ENCODE measurements around the gene RPS15.
"Not testable (repeated sequence)": the region's sequence is repeated elsewhere in the genome, so short reads cannot be mapped to it uniquely, and the experiment has no call there.

RPS15 gene

GRCh38 chr19:1437609-1438008 lies 587 bp upstream of the RPS15 start:
- DNase-seq = no peak

DNA sequence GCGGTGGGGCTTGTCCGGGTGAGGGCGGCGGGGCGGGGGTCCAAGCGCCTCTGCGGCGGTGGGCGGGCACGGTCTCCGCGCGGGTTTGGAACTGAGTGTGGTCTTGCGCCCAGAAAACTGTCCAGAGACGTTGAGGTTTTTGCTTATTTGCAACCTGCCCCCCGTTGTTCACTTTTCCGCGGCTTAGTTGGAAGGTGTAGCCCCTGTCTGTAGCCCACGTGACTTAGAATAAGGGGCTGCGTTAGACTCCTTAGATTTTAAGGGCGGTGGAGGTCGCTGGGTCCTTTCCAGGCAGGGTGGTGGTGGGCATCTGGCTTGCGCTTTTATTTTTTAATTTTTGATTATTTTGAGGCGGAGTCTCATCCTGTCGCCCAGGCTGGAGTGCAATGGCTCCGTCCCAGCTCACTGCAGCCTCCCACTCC lies 748 bp downstream of the RPS15 start:
- no peak for DNase-seq

DNA sequence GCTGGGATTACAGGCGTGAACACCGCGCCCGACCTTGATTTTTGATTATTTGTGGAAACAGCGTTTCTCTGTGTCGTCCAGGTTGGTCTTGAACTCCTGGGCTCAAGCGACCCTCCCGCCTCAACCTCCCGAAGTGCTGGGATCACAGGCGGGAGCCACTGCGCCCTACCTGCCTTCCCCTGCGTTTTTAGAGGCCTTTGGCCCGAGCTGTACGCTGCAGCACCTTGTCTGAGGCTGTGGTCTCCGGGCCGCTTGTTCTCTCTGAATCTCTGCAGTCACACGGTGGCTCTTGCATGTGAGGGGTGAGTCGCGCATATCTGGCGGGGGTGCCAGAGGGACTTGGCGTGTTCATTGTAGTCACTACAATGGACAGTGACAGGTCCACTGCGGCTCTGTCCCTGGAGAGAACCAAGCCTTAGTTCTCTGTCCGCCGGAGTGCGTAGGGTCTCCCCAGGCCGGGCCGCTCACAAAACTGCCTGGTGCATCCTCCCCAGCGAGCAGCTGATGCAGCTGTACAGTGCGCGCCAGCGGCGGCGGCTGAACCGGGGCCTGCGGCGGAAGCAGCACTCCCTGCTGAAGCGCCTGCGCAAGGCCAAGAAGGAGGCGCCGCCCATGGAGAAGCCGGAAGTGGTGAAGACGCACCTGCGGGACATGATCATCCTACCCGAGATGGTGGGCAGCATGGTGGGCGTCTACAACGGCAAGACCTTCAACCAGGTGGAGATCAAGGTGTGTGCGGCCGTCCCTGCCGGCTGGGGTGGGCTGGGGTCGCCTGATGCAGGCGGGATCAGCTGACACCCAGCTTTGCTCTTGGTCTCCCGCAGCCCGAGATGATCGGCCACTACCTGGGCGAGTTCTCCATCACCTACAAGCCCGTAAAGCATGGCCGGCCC lies 1.6 kb downstream of the RPS15 start:
- DNase-seq = not testable (repeated sequence)

GRCh38 chr19:1440418-1440801 lies 2.2 kb downstream of the RPS15 start:
- no peak for DNase-seq

DNA sequence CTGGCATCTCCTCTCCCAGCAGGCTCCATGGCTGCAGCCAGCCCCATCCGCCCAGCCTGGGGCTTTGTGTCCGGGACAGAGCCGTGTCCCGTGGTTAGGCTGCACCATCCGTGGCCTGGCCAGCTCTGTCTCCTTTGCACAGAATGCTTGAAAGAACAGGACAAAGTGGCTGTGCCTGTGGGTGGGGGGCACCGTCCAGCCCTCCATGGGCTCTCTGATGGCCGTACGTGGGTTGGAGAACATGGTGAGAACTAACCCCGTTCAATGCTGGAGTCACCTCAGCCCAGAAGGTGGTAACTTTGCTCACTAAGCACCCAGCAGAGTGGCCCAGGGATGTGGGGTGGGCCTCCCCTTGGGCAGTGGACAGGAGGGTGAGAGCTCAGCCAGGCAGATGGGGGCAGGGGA lies 2.8 kb downstream of the RPS15 start:
- DNase-seq = no peak

- DNase-seq = no peak
Observed at GRCh38 chr19:1441677-1442438, 3.7 kb downstream of the RPS15 start.

- peak; percentile 34 to 37 for DNase-seq
Observed at GRCh38 chr19:1445185-1445931, 7.2 kb downstream of the RPS15 start.

GRCh38 chr19:1445932-1446712 lies 7.9 kb downstream of the RPS15 start:
- DNase-seq = no peak

DNA sequence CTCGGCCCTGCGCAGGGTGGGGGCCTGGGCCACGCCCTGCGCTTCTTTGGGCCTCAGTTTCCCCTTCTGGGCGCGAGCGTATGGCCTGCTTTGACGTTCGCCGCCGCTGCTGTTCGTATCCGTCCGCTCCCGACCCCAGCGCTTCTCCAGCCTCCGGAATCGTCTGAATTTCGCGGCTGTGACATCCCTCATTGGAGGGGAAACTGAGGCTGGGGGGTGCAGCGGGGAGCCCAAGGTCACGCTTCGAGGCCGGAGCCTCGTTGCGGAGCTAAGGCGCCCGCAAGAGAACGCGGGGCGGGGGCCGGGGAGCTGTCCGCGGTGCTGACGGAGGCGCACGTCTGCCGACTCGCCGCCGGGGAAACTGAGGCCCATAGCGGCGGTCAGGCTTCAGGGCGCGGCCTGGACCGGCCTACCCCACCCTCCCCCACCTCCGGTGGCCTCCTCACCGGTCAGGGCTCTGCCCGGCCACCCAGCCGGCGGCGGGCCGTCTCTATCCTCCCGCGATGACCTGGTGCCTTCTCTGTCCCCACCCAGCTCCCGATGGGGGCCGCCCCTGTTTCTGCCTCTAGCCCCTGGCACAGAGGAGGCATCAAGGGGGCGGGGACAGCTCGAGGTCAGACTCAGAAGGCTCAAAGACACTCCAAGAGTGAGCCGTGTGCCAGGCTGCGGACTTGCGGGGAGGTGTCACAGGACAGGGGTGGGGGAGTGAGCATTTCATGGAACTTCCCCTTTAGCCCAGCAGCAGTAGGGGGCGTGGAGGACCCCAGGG lies 8.7 kb downstream of the RPS15 start:
- DNase-seq = no peak

DNA sequence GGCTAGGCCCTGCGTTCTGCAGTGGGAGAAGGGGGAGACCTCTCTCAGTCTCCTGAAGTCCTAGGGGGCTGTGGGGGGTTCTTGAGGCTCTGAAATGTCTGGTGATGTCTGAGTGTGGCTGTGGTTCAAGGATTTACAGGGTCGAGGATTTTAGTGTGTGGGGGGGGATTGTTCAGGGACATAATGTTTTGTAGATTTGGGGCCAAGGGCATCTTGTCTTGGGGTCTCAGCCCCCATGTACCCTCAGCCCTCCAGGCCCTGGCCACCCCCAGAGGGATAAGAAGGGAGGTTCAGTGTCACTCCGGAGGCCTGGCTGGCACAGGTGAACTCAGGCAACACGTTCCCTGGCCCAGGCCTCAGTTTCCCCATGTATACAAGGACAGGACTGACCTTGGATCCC lies 9.3 kb downstream of the RPS15 start:
- DNase-seq = no peak

DNA sequence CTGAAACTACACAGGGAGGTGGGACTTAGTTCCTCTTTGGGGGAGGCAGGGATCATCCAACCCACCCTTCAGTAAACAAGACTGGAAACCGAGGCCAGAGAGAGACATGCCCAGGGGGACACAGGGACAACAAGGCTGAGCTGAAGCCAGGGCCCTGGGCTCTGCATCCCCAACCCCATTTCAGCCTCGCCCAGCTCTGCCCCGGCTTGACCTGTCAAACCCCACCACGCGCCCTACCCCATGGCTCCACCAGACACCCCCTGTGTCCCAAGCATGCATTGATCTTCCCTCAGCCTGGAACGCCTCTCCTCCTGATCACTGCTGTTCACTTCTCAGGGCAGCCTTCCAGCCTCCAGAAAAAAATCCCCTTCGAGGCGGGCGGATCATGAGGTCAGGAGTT lies 9.7 kb downstream of the RPS15 start:
- no peak for DNase-seq

DNA sequence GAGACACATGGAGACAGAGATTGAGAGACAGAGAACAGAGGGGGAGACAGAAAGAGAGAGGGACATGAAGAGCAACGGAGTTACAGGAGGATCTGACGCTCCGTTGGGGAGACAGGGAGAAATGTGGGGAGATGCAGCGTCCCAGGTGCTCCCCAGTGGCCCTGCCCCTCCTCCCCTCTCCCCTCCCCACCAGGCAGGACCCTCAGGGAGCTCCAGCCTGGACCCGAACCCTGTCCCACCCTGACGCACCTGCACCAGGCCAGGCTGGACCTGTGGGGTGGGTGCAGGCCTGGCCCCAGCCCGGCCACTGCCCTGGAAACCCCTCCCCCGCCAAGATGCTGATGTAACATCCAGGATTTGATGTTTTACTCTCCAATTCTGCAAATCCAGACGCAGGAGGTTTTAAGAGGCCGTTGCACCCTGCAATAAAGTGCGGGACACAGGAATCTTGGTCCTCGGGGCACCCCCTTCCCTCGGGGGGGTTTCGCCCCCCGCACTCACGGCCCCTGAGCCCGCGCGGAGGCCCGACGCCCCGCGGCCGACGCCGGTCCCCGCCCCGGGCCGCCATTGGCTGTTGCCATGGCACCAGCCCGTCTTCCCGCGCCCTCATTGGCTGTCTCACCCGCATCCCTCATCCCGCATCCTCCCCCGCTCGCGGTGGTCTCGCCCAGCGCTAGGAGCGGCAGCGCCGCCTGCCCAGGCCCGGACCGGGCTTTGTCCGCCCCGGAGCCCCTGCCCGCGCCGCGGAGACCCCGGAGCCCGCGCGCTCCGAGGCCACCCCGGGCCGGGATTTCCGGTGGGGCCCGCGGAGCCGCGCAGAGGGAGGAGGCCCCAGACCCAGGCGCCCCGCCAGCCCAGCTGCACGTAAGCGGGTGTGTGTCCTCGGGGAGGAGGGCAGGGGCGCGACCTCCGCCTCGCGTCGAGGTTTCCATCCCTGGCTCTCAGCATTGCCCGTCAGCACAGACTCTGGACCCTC lies 11.6 kb downstream of the RPS15 start, which contains the start of gene APC2:
Gene APC2, plus strand, starts transcription at position 655 of the 976 bp plus-strand sequence. CDS start 2,881 bp downstream, outside the sequence.
- DNase-seq = no peak

GRCh38 chr19:1450735-1451731 lies 12.8 kb downstream of the RPS15 start:
- DNase-seq = no peak

GRCh38 chr19:1451916-1452801 lies 14.0 kb downstream of the RPS15 start:
- DNase-seq = no peak

- no peak for DNase-seq
Observed at GRCh38 chr19:1452802-1453524, 14.8 kb downstream of the RPS15 start.

- no peak for DNase-seq
Observed at GRCh38 chr19:1453525-1454364, 15.5 kb downstream of the RPS15 start.

All from bone marrow (tissue), 2 donors.